Measurements from ENCODE around the gene TTLL7. TPM values are rescaled to one million over a fixed set of nuclear protein-coding genes. Genes with fewer than 3 reads are reported as not detected.

The TTLL7 gene
- total RNA-seq, 1 experiment from 2014 or later: 6.6 TPM

GRCh38 chr1:83998205-83998497 is 781 bp downstream of the TTLL7 start:
- H3K27ac Mint-ChIP-seq: no peak overlapping the region
- no peaks in the 10 kb centered on the region for H3K79me2 ChIP-seq (ENCODE audit: insufficient read depth, low read length)
- H3K4ac ChIP-seq (ENCODE audit: low read depth, low read length): no peak overlapping the region
- no peak overlapping the region for H3K27ac ChIP-seq (ENCODE audit: insufficient read length, low read depth, low read length)
- peak overlapping the region; percentile 81 to 92 for H3K4me3 Mint-ChIP-seq
- no peak overlapping the region for H2BK5ac ChIP-seq (ENCODE audit: insufficient read length, low read length)
- no peak overlapping the region for H3T11ph ChIP-seq (ENCODE audit: low read length)
- no CpG with 5 or more reads among the region's 4 CpGs for WGBS (ENCODE audit: extremely low coverage, insufficient read length, low lambda C conversion rate)
- H4K5ac ChIP-seq (ENCODE audit: insufficient read length, low read depth, low read length): no peak overlapping the region
- no peak overlapping the region for H3K56ac ChIP-seq (ENCODE audit: insufficient read length, low read depth, low read length)
- no peak overlapping the region for H2BK12ac ChIP-seq (ENCODE audit: insufficient read length, low read depth, low read length)
- no peak for TF ChIP-seq CTCF (conservative IDR thresholded peaks at IDR 0.05)
- peaks cover 85% of the 10 kb centered on the region for H3K27me3 Mint-ChIP-seq (ENCODE audit: low read depth)
- H3K79me1 ChIP-seq (ENCODE audit: insufficient read depth, low read depth, low read length, poor library complexity, severe bottlenecking): no peaks in the 10 kb centered on the region
- H3K9ac ChIP-seq (ENCODE audit: extremely low read depth, insufficient read length, low read length): no peak overlapping the region
- DNase-seq: no peak
- H3K14ac ChIP-seq (ENCODE audit: insufficient read depth, low read length): no peak overlapping the region
- no peak overlapping the region for H2BK20ac ChIP-seq (ENCODE audit: low read depth, low read length, poor library complexity, severe bottlenecking)
- H3K9me3 ChIP-seq (ENCODE audit: control insufficient read depth, low read depth, low read length): no peaks in the 10 kb centered on the region
- no peaks in the 10 kb centered on the region for H4K20me1 ChIP-seq (ENCODE audit: control insufficient read depth, insufficient read depth, insufficient read length)
- H4K91ac ChIP-seq (ENCODE audit: insufficient read length, low read depth, low read length): no peak overlapping the region
- no peaks in the 10 kb centered on the region for H3K9me3 Mint-ChIP-seq
- no peaks in the 10 kb centered on the region for H3K36me3 Mint-ChIP-seq (ENCODE audit: insufficient read depth in 1 of 3, low read depth in 3 of 3)
- H3K23ac ChIP-seq (ENCODE audit: insufficient read length, low read depth, low read length): no peak overlapping the region
- no peak overlapping the region for H2BK15ac ChIP-seq (ENCODE audit: low read depth, low read length)
- H3K4me1 Mint-ChIP-seq: peaks cover 10% of the 10 kb centered on the region in 2 experiments
- no peaks in the 10 kb centered on the region for H3K23me2 ChIP-seq (ENCODE audit: insufficient read length, low read depth, low read length, poor library complexity, severe bottlenecking)
- peak overlapping the region; percentile 44 for H3K4me2 ChIP-seq (ENCODE audit: insufficient read depth, insufficient read length, low read length)
- no peaks in the 10 kb centered on the region for H3K4me1 ChIP-seq (ENCODE audit: insufficient read depth, low read length)
- H3K27me3 ChIP-seq (ENCODE audit: insufficient read depth, low read length): peaks cover 13% of the 10 kb centered on the region; the same call in 1 of the 2 replicates
- no peak overlapping the region for H4K8ac ChIP-seq (replicated peaks; ENCODE audit: insufficient read length, low read depth, low read length)
- no peak overlapping the region for H2BK120ac ChIP-seq (ENCODE audit: low read depth, low read length, poor library complexity, severe bottlenecking)
- H2AFZ ChIP-seq (ENCODE audit: low read length): no peak overlapping the region
- no peak overlapping the region for H3K18ac ChIP-seq (ENCODE audit: insufficient read length, low read depth, low read length)
- H2AK5ac ChIP-seq (ENCODE audit: insufficient read length, low read length): no peak overlapping the region
